Stromal cell of bone marrow (primary cell): ENCODE data around the gene EXOC3L1.
A peak's percentile ranks its signal among the peaks of the same experiment; 100 is the strongest.

Experiments used
- DNase-seq: peaks from one replicate; pipeline ENCODE4 v3.0.0-alpha.2; 2012; ENCODE audit warnings: low read depth

The EXOC3L1 gene

DNA sequence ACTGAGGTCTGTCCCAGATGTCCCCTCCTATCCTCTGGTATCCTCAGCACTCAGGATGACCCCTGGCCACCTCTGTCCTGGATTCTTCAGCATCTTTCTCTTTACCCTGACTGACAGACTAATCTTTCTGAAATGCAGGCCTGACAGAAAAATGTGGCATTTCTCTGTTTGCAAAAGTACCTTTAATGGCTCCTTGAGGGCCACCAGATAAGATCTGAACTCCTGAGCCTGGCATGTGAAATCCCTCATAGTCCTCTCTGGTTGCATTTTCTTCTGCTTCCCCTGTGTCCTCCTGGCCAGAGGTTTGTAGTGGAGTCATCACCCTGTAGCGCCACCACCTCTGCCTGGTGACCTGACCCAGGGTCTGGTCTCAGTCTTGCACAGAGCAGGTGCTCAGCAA, 6.9 kb upstream of the EXOC3L1 start:
- no peak for DNase-seq

DNA sequence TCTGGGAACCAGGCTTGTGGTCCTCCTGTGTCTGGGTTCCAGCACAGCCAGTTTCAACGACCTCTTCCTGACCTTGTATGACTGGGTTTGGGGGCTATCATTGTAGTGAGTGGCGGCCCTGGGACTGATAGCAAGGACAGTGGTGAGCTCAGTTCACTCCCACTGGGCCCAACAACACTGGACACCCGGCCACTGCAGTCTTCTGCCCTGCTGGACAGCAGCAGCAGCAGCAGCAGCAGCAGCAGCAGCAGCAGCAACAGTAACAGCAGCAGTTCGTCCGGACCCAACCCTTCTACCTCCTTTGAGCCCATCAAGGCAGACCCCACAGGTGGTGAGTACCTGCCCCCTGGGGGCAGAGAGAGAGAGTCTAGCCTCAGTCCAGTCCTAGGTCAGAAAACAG, 5.7 kb upstream of the EXOC3L1 start:
- DNase-seq, result no peak

DNA sequence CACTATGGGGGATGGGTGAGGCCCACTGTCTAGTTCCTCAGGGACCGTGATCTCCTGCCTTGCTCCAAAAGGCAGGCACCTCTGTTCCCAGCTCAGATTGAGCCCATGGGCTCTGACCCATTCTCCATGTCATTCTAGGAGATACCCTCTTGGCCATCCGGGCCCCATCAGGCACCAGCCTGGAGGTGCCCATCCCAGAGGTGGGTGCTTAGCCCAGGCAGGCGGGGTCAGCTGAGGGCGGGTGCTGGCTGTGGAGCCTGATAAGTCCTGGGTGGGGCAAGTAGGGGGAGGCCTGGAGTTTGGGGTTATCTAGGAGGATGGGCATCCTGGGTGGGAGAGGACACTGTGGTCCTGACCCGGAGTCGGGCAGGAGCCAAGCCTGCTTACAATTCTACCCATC, 4.3 kb upstream of the EXOC3L1 start:
- no peak for DNase-seq

DNA sequence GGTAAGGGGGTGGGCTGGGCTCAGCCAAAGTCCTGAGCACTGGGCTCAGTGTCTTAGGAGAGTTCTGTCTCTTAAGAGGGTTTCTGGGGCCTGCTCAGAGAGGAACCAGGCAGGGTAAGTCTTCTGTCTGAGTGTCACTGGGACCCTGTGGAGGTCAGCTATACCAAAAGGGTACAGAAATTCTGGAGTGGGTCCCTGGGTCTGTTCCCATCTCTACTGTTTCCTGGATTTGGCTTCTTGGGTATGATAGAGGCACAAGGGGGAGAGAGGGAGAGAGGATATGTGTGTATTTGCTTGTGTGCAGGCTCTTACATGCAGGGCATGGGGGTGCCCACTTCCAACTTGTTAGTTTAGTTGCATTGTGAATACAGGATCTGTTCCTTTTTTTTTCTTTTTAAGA, 3.6 kb upstream of the EXOC3L1 start:
- no peak for DNase-seq

DNA sequence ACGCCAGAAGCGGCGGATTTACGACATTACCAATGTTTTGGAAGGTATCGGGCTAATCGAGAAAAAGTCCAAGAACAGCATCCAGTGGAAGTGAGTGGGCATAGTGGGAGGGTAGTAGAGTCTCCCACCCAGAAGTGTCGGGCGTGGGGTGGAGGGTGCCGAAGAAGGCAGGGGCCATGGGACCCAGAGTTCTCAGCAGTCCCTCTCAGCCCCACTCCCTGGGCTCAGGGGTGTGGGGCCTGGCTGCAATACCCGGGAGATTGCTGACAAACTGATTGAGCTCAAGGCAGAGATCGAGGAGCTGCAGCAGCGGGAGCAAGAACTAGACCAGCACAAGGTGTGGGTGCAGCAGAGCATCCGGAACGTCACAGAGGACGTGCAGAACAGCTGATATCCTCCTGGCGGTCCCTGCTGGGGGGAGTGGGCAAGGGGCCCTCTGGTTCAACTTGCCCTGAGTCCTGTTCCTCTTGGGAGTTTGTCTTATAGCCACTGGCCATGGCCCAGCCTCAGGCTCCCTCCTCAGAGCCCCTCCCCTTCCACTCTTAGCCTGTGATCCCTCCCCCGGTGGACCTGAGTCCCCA, 2.9 kb upstream of the EXOC3L1 start:
- no peak for DNase-seq

DNA sequence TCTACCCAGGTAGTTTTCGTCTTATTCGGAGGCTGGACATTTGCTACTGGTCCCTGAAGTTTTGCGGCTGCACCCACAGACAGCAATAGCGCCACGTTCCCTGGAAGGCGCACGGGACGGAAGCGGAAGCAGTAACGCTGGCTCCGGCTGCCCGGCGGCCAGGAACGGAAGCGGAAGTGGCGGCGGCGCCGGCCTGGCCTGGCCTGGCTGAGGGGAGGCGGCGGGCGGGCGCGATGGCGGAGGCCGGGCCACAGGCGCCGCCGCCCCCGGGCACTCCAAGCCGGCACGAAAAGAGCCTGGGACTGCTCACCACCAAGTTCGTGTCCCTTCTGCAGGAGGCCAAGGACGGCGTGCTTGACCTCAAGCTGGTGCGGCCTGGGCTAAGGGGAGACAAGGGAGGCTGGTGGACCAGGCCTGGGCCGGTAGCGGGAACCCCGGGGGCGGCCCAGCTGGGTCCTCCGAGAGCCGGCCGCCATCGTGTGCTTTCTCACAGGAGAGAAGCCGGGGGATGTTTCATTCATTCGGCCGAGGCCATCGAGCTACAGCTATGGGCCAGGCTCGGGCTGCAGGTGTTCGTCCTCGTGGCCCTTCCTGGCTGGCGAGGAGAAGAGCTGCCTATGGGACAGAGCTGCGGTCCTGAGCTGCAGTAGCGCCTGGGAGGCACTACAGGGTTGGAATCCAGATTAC, 2.2 kb upstream of the EXOC3L1 start, which contains the start of gene E2F4:
Gene E2F4, plus strand, starts transcription at position 161 of the 687 bp plus-strand sequence. Its CDS starts 73 bp downstream, at position 234.
- DNase-seq, result peak; percentile 82

DNA sequence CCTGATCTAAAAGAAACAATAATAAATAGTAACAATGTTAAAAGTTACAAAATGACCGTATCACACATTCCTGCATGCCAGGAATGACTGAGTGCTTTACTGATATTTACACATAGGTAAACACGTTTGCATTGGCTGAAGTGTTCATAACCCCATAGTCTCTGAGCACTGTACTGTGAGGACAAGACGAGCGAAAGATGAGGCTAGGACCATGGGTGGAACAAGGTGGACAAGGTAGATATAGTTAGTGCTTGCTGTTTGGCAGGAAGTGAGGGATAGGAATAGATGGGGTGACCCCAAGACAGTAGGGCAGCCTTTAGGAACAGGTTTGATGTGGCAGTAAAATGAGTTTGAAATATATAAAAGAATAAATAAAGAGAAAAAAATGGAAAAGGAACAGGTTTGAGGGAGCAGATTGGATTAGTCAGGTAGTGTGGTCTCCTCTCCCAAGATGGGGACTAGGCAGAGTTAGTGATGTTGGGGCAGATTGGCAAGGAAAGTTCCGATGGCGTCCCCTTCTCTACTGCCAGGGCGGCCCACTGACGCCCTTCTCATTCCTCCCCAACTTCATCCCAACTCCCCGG, 1.6 kb upstream of the EXOC3L1 start:
- no peak for DNase-seq

DNA sequence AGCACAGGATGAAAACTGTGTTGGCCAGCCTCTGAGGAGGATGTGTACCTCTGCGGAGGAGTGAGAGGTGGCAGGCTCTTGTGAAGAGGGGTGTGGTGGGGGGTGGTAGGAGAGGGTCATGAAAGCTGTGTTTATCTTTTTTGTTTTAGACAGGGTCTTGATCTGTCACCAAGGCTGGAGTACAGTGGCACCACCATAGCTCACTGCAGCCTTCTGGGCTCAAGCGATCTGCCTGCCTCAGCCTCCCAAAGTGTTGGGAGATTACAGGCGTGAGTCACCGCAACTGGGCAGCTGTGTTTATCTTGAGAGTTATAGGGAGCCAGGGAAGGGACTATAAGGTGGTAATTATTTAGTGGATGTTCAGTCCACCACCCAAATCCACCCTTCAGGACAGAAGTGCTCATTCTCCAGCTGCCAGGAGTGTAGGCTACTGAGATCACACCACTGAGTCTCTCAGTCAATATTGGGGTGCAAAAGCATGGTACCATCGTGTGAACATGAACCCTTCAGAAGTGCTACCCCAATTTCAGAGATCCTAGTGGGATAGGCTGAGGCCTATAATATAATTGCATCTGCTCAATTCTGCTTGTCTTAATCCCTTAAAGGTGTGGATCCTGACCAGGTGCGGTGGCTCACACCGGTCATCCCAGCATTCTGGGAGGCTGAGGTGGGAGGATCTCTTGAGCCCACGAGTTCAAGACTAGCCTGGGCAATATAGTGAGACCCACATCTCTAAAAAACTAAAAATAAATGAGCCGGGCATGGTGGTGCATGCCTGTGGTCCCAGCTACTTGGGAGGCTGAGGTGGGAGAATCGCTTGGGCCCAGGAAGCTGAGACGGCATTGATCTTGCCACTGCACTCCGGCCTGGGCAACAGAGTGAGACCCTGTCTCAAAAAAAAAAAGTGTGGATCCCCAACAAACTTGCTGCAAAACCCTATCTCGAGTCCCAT, 788 bp upstream of the EXOC3L1 start:
- DNase-seq, result no peak

DNA sequence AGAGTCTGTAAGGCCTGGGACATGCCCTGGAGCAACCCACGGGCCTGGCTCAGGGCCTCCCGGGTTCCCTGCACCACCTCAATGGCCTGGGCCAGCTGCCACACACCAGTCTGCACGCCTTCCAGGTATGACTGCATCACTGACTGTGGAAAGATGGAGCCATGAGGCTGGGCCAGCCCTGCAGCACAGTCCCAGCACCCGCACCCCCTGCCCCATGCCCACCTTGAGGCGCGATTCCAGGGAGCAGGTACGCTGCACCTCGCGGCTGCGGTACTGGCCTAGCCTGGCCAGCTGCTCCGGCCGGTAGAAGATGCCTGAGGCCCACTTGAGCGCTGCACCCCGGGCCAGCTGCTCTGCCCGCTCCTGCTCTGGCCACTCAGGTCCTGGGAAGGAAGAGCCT, 1.1 kb downstream of the EXOC3L1 start:
- no peak for DNase-seq

DNA sequence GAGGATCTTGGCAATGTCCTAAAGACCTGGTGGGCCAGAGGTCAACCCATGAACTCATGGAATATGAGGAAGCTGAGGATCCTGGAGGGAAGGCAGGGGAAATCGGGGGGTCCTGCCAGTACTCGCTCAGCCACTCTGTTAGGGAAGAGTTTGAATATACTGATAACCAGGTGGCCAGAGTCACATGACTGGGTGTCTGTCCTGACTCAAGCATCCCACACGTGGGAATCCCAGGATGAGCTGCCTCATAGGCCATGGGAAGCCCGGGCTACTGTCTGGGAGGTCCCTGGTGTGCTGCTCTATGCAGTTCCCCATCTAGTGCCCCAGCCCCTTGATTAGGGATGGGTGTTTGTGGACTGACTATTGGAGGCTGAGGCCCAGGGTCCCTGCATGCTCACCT, 1.6 kb downstream of the EXOC3L1 start:
- DNase-seq, result no peak

DNA sequence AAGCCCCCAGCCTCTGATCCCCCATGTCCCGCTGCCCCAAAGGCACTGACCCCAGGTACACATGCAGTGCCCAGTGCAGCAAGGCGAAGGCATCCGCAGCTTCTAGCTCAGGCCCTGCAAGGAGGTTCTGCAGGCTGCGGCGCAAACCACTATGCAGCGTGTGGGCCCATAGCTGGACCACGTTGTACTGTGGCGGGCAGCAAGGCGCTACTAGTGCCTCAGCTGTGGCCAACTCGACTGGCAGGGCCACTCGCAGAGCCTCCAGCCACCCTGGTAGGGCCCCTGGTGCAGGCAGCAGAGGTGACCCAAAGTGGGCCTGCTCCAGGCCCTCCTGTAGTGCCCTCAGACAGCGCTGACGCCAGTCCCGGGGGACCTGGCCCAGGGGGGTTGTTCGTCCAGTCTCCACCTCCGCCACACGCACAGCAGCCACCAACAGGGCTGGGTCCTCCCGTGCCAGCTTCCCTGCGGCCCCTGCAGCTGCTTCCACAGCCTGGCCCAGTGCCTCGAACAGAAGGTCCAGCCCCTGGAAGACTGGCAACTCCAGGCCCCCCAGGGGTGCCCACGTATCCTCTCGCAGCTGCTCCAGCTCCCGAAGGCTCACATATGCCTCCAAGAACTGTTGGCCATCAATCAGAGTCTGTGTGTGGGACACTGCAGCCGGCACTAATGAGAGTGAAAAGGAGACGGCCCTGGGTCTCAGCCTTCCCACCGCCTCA, 2.6 kb downstream of the EXOC3L1 start:
- no peak for DNase-seq

DNA sequence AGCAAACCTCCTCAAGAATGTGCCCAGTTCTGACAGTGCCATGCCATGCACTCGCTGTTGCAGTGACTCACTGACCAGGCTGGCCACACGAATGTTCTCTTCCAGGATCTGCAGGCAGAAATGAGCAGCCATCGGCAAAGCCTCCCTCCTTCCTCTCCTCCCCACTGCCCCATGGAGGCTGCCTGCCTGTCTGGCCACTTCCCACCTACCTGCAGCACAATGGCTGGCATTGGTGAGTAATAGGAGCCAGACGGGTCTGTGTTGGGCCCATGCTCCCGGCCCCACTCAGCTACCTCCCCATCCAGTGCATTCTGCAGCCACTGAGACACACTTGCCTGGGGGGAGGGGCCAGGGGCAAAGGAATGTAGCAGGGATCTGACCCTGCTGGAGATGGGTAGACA, 3.4 kb downstream of the EXOC3L1 start:
- no peak for DNase-seq

DNA sequence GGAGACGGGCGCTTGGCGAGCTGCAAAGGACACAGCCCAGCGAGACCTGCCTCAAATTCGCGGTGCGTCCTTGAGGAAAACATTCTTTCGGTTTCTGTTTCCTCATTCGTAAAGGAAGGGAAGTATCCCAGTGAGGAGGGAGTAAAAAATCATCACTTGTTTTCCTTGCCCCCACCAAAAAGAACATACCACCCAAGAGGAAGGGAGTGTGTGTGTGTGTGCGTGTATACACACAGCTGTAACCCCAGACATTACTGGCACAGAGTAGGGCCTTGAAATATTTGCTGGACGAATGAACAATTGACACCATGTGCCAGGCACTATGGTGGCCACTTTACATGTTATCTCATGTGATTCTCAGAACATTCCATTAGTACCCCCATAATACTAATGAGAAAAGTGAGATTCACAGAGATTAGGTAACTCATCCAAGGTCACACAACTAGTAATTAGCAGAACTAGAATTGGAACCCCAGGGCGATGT, 4.2 kb downstream of the EXOC3L1 start:
- no peak for DNase-seq

DNA sequence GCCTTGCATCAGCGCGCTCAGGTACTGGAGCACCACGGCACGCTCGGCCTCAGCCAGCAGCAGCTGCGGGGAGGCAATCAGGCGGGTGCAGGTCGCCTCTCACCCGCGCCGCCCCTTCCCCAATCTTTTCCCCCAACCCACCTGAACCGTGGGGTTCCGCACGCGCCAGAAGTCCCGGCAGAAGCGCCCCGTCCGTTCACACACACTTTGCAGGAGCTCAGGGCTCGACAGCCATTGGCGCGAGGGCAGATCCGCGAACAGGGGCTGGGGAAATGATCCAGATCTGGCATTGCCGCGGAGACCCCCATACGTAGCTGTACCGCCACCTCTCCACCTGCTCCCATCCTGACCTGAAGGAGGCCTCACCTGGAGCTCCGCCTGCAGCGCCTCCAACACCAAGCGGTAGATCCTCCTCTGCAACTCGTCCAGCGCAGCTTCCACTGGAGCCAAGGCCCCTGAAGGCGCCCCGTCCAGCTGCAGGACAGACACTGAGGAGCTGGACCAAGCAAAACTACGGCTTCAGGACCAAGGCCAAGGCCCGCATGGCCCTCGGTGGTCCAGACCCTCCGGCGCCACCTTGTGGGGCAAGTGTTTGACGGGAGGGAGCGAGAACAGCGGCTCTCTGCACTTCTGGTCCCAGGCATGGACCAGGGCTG, 4.8 kb downstream of the EXOC3L1 start:
- peak; percentile 82 for DNase-seq

DNA sequence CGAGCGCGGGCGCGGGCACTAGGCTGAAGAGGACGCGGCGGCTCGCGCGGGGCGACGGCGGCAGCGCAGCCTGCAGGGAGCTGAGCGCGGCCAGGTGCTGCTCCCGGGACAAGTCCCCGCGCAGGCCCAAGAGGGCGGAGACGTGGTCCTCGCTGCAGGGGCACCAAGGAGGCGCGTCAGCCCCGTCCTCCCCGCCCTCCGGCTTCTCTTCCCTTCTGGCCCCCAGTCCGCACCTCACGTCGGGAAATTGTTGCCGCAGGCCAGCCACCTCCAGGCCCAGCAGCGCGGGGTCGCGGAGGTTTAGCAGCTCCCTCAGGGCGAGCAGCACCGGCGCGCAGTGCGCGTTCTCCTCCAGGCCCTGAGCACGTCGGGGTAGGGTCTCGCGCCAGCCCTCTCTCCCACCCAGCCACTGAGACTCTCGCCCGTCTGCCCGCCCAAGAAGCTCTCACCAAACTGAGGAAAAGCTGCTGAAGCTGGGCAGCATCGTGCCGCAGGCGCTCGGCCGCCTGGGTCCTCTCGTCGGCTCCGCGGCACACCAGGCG, 5.4 kb downstream of the EXOC3L1 start:
- no peak for DNase-seq

DNA sequence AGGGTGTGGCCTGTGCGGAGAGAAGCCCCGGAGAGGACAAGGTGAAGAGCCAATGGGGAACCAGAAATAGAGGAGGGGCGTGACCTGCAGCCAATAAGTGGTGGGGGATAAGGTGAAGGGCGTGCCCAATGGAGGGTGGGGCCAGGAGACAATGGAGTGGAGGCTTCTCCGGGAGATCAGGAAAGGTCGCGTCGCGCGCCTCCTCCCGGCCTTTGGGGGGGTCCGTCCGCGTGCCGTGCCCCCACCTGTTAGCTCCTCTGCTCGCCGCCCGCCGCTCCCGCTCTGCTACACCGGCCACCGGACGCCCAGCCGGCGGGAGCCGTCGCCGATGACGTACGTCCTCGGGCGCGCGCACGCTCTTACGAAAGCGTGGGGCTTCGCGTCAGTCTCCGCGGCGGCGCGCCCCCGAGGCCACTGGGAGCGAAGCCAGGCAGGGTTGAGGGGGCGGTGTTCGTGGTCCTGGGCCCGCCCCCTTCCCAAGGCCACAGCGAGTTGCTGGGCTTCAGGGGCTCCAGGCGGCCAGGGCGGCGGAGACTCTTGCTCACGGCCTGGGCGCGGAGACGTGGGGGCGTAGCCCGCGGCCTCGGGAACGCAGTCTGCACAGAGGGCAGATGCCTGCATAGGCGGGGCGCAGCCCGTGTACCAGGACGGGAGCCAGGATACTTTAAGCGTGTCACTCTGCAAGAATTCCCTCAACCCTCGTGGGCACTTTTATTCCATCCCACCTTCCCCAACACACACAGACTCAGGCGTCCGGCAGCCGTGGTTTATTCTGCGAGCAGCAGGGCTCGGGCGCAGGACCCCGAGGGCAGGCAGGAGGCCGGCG, 6.1 kb downstream of the EXOC3L1 start, which contains the start of gene MATCAP1:
Gene MATCAP1, minus strand, starts transcription at position 337 of the 826 bp plus-strand sequence. CDS start 3,353 bp downstream, outside the sequence.
- DNase-seq, result peak; percentile 96

DNA sequence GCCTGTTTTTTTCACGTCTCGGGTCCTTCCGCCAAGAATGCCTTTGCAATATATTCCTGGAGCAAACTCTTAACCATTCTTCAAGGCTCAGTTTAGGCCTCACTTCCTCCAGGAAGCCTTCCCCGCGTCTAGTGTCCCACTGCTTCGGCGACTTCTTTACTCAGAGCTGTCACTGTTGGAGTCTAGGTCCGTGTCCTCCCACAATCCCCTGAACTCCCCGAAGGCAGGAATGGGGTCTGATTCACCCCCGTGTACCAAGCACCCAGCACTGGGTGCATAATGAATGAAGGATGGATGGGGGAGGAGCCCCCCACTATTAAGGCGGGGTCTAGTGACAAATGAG, 6.7 kb downstream of the EXOC3L1 start:
- DNase-seq, result no peak

DNA sequence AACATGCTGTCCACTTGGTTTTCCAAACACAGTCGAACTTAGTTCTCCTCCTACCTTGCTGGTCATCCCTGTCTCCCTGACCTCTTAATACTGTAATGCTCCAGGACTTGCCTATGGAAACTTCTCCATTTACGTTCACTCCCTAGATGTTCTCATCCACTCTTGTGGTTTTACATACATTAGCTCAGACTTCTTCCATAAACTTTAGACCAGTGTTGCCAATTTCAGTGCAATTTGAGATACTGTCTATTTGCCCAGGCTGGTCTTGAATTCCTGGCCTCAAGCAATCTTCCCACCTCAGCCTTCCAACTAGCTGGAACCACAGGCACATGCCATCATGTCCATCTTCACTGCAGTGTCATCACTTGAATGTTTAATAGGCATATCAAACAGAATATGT, 7.6 kb downstream of the EXOC3L1 start:
- DNase-seq, result no peak

DNA sequence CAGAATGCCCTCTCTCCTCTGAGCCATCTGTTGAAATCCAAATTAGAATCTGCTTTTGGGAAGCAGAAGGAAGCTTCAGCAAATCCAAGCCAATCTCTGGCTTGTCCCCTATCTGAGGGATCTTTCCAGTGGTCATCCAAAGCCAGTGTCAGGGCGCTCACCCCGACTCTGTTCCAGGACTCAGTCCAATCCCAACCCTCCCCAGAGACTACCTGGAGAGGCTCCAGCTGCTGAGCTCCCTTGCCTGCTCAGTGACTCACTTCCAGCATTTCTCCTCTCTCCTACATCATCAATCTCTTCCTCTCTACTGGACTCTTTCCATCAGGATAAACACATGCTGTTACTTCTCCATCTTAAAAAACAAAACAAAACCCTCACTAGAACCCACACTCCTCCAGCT, 8.6 kb downstream of the EXOC3L1 start:
- DNase-seq, result peak; percentile 83

DNA sequence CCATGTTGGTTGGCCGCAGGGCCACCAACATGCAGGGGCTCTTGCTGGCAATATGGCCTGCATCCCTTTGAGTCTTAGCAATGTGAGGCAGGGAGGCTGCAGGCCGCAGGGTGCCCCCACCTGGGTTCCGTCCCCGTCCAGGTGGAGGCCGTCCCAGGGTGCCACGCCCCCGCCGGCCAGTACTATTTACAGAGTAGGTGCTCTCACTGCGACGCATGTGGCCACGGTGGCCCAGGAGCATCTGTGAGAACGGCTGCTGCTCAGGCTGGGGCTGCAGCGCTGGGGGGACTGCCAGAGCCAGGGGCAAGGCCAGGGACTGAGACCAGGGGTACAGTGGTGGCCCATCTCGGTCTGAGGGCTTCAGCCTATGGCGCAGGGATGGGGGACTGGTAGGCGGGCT, 9.8 kb downstream of the EXOC3L1 start:
- no peak for DNase-seq
